GM21528 (cell line): ENCODE measurements around the gene ZNF70.

Experiments
- ATAC-seq: cut with Tn5 transposase; IDR thresholded peaks from one replicate; pipeline ENCODE4 v1.9.1; 2021; ENCODE audit warnings: mild to moderate bottlenecking, moderate library complexity; ENCODE audit not compliant: unreplicated experiment, low FRiP score

Gene ZNF70

DNA sequence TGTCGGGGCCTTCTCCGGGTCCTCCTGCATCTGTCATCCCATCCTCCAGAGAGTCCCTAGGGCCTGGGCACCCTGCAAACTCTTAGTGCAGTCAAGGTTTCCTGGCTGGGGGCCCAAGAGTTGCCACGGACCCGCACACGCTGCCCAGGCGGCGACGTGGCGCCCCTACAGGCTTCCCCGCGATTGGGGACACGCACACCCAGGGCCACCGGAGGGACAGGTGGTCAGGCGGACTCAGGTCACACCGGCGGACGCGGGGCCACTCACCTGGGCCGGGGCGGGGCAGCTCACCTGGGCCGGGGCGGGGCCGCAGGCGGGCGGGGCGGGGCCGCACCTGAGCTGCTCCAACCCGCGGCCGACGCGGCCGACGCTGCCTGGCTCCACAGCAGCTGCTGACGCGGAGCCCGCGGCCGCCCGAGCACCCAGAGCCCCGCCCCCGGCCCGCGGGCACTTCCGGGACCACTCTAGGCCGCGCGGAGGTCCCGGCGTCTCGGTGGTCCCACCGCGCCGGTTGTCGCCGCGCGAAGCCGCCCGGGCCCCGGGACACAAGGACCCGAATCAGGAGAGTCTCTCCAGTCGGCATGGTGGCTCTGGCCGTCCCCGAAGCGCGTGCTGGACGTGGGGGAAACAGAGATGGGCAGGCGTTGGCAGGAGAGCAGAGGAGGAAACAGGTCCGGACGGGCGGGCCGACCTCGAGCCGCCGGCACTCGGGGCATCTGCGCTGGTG lies at the start of gene ZNF70:
Gene ZNF70, minus strand, starts transcription at position 399 of the 727 bp plus-strand sequence. CDS start 5,972 bp downstream, outside the sequence.
- ATAC-seq = peak; percentile 54

DNA sequence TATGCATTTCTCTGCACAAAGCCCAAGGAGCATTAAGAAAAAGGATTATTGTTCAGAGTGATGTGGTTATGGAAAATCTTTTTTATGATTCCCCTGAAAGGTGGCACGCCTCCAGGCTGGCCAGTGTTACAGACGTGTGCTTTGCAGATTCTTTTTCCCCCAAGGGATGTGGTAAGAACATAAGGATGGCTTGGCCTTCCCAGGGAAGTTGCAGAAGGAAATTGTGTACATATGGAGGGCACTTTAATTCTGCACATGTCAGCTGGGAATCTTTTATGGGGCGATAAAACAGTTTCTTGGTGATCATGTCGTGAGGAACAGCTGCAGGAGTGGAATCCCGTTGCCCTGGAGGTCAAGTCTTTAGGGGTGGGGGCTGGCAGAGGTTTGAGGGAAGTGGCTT lies 45.5 kb upstream of the ZNF70 start:
- ATAC-seq = no peak

DNA sequence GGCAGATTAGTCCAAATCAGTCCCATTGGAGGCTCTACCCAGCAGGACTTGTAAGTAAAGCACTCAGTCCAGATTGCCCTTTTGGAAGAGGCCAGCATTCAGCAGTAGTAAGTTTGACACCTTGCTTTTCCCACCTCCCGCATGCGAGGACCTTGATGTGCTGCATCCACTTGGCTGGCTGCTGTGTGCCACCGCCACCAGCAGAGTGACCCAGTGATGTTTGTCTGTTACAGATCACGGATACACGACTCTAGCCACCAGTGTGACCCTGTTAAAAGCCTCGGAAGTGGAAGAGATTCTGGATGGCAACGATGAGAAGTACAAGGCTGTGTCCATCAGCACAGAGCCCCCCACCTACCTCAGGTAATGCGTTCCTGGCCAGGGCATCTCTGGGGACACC lies 42.4 kb upstream of the ZNF70 start:
- ATAC-seq = no peak

DNA sequence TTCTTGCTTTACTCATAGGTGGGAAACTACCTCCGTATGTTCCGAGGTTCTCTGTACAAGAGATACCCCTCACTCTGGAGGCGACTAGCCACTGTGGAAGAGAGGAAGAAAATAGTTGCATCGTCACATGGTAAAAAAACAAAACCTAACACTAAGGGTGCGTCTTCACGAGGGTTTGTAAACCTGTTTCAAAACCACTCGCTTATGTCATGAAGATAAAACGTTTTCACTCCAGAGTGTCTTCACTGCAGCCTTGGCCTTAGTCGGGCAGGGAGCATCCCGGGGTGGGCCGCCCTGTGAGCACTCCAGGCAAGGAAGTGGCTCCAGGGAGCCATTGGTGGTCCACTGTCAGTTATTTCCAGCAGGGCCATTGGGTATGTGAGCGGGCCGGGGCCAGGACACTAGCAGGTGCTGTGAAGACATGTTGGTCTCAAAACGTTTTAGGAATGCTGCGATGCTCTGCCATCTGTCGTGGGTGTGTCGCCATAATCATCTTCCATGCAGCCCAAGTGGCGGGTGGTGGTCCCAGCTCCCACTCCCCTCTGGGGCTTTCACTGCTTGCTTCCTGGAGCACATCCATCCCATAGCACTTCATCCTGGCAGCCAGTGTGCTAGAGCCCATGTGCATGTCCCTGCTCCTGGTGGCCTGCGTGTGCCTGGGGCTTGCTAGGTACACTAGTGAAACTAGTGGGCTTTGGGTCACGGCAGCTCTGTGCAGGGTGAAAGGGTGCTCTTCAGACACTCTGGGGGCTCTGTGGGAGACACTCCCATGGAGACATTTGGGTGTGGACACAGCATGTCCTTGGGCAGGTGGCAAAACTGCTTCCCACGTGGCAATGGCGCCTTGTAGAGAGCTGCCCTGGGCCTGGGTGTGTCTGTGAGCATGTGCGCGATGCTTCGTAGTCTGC lies 41.1 kb upstream of the ZNF70 start:
- ATAC-seq = no peak

DNA sequence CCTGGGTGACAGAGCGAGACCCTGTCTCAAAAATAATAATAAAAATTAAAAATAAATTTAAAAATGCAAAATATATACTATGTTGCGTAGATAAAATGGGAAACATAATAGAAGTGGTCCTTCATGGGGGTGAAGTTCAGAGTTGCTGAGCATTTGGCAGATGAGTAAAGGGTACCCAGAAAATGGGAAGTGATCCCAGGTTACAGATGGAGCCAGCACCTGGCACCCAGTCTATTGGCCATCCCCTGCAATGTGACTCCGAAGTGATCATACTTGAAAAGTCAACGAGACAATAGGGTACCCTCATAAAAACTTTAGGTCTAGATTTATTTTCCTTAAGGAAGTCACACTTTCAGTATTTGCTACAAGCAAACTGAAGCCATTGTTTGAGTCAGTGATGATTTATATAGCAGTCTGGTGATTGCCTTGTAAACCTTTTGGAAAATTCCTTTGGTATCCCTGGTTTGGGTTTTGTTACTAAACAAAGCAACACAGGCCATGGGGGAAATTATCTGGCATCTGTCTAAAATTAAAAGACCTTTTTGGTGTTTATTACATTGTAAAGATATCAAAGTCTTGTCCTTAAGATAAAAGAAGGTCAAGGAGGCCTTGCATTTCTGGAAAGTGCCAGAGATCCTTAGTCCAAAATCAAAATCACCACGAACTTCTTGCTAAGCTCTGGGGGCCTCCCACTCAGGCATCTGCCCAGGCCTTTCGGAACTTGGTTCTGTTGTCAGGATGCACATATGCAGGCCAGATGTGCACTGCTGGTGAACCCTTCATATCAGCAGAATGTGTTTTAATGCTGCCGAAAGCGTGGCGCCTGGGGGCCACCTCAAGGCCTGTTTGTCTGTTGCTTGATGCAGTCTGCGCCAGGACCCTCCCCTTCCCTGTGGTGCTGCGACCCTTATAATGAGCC lies 40.2 kb upstream of the ZNF70 start:
- ATAC-seq = no peak

DNA sequence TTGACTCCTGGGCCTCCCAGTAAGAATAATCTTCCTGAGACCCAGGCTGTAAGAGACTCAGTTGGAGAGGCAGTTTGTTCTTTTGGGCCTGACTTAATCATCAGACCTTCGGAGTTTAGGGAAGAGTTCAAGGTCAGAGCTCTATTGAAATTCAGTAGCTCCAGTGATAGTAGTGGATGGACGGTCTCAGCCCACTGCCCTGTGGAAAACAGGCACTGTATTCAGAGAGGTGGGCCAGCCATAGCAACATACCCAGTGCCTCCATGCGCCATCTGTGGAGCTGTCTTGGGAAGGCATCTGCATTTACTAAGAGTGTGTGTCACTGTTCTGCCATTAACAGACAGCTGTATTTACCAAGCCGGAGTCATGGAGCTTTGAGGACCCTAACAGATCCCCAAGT lies 38.7 kb upstream of the ZNF70 start:
- ATAC-seq = no peak

DNA sequence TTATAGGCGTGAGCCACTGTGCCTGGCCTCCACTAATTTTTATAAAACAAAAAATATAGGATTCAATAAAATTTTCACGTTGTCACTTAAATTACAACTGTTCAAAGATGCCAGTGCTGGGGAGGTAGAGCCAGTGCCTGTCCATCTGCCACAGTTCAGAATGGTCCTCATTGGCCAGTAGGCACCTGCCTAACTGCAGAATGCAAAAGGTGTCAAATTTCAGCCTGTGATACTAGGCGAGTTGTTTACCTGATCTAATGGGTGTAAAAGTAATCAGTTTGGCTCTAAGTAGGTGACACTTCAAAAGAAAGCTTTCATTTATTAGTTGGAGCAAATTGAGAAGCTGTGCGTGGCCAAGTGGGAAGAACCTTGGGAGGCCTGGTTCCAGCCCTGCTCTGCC lies 38.2 kb upstream of the ZNF70 start:
- ATAC-seq = no peak

DNA sequence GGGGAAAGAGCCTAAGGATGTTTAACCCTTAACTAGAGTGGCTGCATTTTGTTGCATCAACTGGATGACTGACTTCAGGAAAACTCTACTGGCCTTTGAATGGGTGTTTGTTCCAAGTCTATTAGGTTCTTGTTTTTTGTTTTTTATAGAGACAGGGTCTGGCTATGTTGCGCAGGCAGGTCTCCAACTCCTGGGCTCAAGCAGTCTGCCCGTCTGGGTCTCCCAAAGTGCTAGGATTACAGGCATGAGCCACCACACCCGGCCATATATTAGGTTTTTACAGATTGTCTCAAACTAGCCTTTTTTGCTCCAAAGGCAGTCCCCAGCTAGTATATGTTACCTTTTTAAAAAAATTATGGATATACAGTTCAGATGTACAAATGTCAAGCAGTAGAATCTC lies 37.0 kb upstream of the ZNF70 start:
- ATAC-seq = no peak

DNA sequence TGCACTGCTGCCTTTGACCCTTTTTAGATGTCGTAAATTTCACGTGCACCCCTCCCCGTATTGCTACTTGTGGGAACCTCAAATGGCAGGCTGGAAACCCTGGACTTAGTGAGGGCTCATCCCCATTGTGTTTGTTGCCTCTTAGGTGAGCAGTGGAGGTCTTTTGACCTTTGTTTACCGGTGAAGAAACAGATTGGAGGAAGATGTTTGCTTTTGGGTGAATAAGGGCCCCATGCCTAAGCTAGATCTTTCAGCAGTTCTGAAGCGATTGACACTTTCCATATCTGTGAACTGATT lies 36.6 kb upstream of the ZNF70 start:
- ATAC-seq = peak; percentile 18

DNA sequence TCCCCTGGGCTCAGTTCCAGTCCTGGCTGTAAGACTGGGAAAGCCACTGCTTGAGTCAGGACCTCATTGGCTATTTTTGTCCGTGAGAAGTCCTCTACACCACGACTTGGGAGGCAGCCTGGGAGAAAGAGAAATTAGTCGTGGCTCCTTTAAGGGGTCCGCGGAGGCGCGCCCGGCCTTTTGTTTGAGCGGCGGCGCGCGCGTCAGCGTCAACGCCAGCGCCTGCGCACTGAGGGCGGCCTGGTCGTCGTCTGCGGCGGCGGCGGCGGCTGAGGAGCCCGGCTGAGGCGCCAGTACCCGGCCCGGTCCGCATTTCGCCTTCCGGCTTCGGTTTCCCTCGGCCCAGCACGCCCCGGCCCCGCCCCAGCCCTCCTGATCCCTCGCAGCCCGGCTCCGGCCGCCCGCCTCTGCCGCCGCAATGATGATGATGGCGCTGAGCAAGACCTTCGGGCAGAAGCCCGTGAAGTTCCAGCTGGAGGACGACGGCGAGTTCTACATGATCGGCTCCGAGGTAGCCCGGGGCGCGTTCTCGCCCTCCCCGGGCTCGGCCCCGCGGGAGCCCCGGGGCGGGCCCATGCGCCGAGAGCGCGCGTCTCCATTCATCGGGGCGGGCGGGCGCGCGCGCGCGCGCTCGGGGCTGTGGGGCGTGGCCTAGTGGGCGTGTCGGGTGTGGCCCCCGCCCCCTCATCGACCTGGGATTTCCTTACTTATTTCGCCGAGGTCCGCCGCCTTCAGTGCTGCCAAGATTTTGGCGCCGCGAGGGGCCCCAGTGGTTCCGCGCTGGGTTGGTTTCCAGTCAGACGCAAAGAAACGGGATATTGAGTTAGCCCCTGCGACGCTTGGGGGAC lies 36.1 kb upstream of the ZNF70 start, which contains the start of gene SMARCB1:
Gene SMARCB1, plus strand, starts transcription at position 215 of the 848 bp plus-strand sequence. Its CDS starts 204 bp downstream, at position 419.
- peak; percentile 72 for ATAC-seq

DNA sequence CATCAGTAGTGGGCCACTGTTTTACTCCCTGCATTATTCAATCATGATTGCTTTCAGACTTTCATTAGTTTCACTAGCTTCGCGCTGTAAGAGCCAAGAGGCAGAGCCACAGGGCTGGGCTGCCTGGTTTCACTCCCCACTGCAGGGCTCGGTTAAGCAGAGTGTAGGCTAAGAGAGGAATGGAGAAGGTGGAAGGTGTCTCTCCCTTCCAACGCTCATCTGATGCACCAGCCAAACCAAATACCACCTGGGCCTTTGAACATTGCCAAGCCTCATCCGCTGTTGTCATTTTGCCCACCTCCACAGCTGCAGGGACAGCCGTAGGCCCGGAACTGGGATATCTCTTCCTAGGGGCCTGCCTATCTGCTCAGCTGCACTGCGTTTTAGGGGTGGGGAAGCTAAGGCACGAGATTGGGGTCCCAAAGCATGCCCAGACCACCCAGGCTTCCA lies 35.4 kb upstream of the ZNF70 start:
- ATAC-seq = no peak

DNA sequence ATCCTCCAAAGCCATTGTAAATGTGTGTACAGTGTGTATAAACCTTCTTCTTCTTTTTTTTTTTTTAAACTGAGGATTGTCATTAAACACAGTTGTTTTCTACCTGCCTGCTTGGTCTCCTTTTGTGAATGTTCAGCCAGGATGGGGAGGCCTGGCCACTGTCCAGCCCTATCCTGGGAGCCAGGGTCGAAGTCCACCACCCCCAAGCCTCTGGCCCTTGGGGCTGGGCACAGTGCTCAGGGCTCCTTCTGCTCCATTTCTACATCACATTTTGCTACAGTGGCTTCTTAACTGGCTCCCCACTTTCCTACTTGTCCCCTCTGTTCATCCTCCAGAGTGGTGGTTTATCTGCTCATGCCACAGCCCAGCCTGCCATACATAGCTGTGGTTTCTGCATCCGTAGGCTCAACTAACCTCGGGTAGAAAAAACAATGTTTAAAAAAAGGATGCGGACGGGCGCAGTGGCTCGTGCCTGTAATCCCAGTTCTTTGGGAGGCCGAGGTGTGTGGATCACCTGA lies 33.4 kb upstream of the ZNF70 start:
- ATAC-seq = no peak

DNA sequence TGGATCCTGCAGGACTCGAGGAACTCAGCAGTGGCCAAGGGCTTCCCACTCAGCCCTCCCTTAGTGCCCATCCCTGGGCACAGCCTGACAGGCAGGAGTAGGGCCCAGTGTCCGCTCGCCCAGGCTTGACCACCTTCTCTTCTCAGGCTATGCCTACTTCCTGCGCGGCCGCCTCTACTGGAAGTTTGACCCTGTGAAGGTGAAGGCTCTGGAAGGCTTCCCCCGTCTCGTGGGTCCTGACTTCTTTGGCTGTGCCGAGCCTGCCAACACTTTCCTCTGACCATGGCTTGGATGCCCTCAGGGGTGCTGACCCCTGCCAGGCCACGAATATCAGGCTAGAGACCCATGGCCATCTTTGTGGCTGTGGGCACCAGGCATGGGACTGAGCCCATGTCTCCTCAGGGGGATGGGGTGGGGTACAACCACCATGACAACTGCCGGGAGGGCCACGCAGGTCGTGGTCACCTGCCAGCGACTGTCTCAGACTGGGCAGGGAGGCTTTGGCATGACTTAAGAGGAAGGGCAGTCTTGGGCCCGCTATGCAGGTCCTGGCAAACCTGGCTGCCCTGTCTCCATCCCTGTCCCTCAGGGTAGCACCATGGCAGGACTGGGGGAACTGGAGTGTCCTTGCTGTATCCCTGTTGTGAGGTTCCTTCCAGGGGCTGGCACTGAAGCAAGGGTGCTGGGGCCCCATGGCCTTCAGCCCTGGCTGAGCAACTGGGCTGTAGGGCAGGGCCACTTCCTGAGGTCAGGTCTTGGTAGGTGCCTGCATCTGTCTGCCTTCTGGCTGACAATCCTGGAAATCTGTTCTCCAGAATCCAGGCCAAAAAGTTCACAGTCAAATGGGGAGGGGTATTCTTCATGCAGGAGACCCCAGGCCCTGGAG lies 32.6 kb upstream of the ZNF70 start:
- no peak for ATAC-seq

DNA sequence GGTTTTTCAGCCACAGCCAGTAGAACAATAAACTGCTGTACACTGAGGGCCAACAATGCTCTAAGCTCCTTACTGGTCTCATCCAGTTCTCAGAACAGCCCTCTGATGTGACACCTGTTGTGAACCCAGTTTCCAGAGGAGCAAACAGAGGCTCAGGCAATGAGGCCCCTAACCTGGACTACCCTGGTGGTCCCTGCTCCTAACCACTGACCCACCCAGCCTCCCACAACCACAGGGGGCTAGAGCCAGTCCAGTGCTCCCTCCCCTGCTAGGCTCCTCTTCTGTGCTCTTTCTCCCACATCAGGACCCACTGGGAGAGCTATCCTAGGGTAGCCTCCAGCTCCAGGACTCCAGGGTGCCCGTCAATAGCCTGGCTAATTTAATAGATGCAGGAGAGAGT lies 31.8 kb upstream of the ZNF70 start:
- no peak for ATAC-seq

DNA sequence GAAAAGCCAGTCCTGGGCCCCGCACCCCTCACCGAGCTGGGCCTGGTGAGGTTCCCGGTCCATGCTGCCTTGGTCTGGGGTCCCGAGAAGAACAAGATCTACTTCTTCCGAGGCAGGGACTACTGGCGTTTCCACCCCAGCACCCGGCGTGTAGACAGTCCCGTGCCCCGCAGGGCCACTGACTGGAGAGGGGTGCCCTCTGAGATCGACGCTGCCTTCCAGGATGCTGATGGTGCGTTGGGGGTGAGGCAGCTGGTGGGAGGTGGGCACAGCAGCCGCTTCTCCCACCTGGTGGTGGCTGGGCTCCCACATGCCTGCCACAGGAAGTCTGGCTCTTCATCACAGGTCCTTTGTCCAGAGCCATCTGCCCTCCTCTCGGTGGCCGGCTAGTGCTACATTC lies 31.3 kb upstream of the ZNF70 start:
- ATAC-seq = no peak

DNA sequence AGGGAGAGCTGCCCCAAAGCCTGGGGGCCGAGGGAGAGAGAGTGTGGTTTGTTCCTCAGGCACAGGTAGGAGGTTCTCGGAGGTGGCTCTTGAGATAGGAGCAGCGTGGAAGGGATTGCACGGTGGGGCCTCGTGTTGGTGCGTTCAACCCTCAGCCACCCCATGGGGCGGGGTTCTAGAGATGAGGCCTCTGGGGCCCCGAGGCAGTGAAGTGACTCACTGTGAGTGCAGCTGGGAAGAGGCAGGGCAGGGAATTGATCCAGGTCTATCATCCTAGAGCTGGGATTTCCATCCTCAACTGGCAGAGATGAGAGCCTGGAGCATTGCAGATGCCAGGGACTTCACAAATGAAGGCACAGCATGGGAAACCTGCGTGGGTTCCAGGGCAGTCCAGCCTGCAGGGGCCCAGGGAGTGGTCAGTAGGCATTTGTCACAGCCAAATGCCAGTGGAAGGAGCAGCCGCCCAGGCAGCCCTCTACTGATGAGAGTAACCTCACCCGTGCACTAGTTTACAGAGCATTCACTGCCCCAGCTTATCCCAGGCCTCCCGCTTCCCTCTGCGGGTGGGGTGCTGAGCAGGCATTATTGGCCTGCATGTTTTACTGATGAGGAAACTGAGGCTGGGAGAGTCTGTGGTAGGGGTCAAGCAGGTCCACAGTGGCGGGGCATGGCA lies 30.7 kb upstream of the ZNF70 start:
- ATAC-seq = no peak

DNA sequence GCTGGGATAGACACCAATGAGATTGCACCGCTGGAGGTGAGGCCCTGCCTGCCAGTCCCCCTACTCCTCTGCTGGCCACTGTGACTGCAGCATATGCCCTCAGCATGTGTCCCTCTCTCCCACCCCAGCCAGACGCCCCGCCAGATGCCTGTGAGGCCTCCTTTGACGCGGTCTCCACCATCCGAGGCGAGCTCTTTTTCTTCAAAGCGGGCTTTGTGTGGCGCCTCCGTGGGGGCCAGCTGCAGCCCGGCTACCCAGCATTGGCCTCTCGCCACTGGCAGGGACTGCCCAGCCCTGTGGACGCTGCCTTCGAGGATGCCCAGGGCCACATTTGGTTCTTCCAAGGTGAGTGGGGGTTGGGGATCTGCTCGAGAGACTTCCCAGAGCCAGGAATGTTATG lies 30.2 kb upstream of the ZNF70 start:
- no peak for ATAC-seq

DNA sequence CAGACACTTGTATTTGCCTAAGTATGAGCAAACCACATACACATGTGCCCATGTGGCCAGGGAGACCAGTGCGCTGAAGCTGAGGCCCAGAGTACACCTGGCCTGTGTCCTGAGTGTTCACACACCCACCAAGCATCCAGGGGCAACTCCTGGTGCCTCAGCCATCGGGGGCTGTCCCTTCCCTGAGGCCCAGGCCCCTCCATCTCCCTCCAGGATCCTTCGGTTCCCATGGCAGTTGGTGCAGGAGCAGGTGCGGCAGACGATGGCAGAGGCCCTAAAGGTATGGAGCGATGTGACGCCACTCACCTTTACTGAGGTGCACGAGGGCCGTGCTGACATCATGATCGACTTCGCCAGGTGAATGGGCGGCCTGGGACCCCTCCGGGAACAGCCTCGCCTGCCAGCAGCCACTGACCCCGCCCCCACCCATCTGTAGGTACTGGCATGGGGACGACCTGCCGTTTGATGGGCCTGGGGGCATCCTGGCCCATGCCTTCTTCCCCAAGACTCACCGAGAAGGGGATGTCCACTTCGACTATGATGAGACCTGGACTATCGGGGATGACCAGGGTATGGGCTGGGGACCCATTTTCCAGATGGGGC lies 29.3 kb upstream of the ZNF70 start:
- no peak for ATAC-seq
